SK-N-MC (cell line): ENCODE measurements around the gene ARID5B.
"Not testable (repeated sequence)": the region's sequence is repeated elsewhere in the genome, so short reads cannot be mapped to it uniquely, and the experiment has no call there.

Source experiments
- DNase-seq: peaks from one replicate; pipeline ENCODE4 v3.0.0-alpha.2; 2011; ENCODE audit warnings: low read depth, low spot score
- H3K27ac ChIP-seq: fragments of 200-600 bp; sonication (generic); 2 replicates; pipeline ENCODE4 v1.5.1; 2016; ENCODE audit warnings: mixed run types
- H3K36me3 ChIP-seq: fragments of 200-600 bp; sonication (generic); 2 replicates; pipeline ENCODE4 v1.6.1; 2017; ENCODE audit warnings: antibody characterized with exemption, low read length, mixed read lengths; ENCODE audit not compliant: insufficient read depth
- H3K4me3 ChIP-seq: fragments of 200-600 bp; sonication (generic); 2 replicates; pipeline ENCODE4 v1.5.1; 2016
- H3K9ac ChIP-seq: fragments of 200-600 bp; sonication (generic); 2 replicates; pipeline ENCODE4 v1.8.0; 2017; ENCODE audit warnings: mixed run types, mixed read lengths; ENCODE audit not compliant: insufficient read length
- H3K9me3 ChIP-seq: fragments of 200-600 bp; sonication (generic); 2 replicates; pipeline ENCODE4 v1.6.1; 2017; ENCODE audit warnings: low read depth, mild to moderate bottlenecking, antibody characterized with exemption, low read length, moderate library complexity, mixed read lengths
- EZH2 ChIP-seq: fragments of 200-600 bp; sonication (generic); IDR thresholded peaks from one replicate; pipeline ENCODE4 v1.6.1; 2017; ENCODE audit warnings: antibody characterized with exemption
- FOXP2 ChIP-seq: optimal IDR thresholded peaks from 2 replicates; pipeline ENCODE3; 2011; ENCODE audit warnings: mild to moderate bottlenecking, moderate library complexity; ENCODE audit not compliant: insufficient read depth; ENCODE audit errors: extremely low read length, control extremely low read depth
- POLR2AphosphoS5 ChIP-seq: IDR thresholded peaks from 2 replicates; pipeline ENCODE4 v1.6.1; 2012; ENCODE audit warnings: mild to moderate bottlenecking, low read depth, low read length, borderline replicate concordance

Gene ARID5B

DNA sequence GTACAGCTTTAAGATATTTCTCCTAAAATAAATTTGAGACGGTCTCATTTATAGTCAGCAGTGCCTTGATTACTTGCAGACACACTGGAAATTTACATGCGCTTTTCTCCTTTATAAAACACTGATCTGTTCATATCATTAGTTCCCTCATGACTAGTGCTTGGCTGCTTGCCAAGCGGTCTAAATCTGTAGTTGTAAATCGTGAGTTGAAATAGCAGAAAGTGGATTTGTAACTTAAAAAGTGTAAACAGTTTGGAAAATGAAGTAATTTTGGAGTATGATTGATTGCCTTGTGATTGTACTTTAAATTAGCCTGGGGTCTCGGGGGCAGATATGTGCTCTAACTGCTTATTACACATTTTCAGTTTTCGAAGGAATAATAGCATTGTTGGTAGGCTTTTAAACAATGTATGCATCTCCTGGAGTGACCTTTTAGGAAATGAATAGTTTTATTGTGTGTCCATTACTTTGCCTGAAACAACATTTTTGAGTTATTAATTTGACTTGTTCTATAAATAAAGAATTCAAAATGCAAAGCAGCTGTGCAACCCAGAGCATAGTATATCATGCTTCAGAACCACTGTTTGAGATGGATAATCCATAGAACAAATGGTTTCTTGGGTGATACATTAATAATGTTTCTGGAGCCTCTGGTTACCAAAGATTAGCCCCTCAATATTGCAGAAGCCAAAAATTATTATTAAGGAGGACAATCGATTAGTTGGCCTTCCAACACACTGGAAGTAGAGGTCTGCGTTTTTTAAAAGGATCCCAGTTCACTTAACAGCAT is 73.3 kb downstream of the ARID5B start:
- peak overlapping the region; percentile 96 for H3K27ac ChIP-seq
- DNase-seq: no peak

DNA sequence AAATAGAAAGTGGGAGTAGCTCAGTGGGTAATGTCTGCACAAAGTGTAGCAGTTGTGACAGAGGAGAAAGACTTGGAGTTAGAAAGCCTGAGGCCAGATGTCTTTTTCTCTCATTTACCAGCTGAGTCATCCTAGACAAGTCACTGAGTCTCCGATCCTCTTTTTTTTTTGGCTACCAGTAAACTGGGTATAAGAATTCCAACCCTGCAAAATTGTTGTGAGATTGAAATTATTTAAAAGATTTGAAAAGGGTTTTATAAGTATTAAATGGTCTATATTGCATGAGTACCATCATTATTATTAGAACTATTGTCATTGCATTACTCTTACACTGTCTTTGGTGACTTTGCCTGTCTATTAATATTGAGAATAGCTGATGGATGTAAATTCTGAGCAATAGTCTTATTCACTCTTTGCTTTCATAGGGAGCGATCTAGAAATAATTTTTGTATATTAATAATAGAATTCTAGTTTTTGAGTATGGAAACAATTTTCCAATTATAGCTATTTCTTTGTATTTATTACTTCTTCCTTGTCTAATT is 74.0 kb downstream of the ARID5B start:
- H3K36me3 ChIP-seq: no peaks in the 10 kb centered on the region
- no peak for DNase-seq
- H3K9me3 ChIP-seq: no peaks in the 10 kb centered on the region
- peak overlapping the region; percentile 33 for H3K9ac ChIP-seq
- TF ChIP-seq EZH2 (no peak), POLR2AphosphoS5 (no peak), FOXP2 (no peak)
- peak overlapping the region; percentile 96 for H3K27ac ChIP-seq
- peak overlapping the region; percentile 70 for H3K4me3 ChIP-seq

More for the DNA sequence above, 73.3 kb downstream of the ARID5B start:
- Histone ChIP-seq H3K36me3 (no peaks in the 10 kb centered on the region), H3K9ac (peak overlapping the region; percentile 53), H3K4me3 (peak overlapping the region; percentile 70), H3K9me3 (no peaks in the 10 kb centered on the region)
- no peak; the same call in 1 of the 2 replicates for TF ChIP-seq POLR2AphosphoS5
- TF ChIP-seq FOXP2: no peak
- no peak for TF ChIP-seq EZH2

DNA sequence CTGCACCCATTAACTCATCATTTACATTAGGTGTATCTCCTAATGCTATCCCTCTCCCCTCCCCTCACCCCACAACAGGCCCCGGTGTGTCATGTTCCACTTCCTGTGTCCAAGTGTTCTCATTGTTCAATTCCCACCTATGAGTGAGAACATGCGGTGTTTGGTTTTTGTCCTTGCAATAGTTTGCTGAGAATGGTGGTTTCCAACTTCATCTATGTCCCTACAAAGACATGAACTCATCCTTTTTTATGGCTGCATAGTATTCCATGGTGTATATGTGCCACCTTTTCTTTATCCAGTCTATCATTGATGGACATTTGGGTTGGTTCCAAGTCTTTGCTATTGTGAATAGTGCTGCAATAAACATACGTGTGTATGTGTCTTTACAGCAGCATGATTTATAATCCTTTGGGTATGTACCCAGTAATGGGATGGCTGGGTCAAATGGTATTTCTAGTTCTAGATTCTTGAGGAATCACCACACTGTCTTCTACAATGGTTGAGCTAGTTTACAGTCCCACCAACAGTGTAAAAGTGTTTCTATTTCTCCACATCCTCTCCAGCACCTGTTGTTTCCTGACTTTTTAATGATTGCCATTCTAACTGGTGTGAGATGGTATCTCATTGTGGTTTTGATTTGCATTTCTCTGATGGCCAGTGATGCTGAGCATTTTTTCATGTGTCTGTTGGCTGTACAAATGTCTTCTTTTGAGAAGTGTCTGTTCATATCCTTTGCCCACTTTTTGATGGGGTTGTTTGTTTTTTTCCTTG is 75.6 kb downstream of the ARID5B start:
- H3K9ac ChIP-seq, H3K36me3 ChIP-seq, H3K27ac ChIP-seq, H3K9me3 ChIP-seq, DNase-seq, H3K4me3 ChIP-seq: not testable (repeated sequence)

DNA sequence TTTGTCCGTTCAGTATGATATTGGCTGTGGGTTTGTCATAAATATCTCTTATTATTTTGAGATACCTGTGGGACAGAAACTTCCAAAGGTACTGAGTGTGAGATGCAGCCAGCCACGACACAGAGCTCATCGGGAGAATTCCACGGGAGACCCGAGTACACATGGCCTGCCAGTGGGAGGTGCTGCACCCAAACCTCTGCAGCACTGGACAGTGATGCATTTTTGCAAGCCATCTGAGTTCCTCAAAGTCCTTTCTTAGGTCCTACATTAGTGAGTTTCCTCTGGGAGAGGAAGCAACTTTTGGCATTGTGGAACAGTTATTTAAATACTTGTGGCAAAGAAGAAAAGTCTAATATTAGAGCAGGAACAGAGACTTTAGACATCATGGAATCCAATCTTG is 77.5 kb downstream of the ARID5B start:
- Histone ChIP-seq H3K9ac (no peak overlapping the region), H3K4me3 (no peak overlapping the region), H3K36me3 (no peaks in the 10 kb centered on the region), H3K27ac (no peak overlapping the region), H3K9me3 (no peaks in the 10 kb centered on the region)
- no peak for TF ChIP-seq POLR2AphosphoS5
- no peak for TF ChIP-seq FOXP2
- TF ChIP-seq EZH2: no peak
- DNase-seq: no peak

DNA sequence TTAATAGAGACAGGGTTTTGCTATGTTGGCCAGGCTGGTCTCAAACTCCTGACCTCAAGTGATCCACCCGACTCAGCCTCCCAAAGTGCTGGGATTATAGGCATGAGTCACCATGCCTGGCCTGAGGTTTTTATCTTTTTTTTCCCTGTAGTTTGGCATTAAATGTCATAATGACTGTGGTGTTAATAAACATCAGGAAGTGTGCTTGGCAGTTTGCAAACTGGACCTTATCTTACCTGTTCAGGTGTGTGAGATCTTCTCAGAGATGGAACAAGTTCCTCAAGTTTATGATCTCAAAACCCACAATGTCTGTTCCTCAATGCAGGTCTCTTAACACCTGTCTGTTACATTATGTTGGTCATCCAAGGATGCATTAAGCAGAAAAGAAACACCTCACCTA is 80.0 kb downstream of the ARID5B start:
- DNase-seq: no peak
- no peak overlapping the region for H3K9ac ChIP-seq
- no peak overlapping the region for H3K4me3 ChIP-seq
- H3K36me3 ChIP-seq: no peaks in the 10 kb centered on the region
- no peak overlapping the region for H3K27ac ChIP-seq
- TF ChIP-seq EZH2 (no peak), POLR2AphosphoS5 (no peak), FOXP2 (no peak)
- H3K9me3 ChIP-seq: no peaks in the 10 kb centered on the region

DNA sequence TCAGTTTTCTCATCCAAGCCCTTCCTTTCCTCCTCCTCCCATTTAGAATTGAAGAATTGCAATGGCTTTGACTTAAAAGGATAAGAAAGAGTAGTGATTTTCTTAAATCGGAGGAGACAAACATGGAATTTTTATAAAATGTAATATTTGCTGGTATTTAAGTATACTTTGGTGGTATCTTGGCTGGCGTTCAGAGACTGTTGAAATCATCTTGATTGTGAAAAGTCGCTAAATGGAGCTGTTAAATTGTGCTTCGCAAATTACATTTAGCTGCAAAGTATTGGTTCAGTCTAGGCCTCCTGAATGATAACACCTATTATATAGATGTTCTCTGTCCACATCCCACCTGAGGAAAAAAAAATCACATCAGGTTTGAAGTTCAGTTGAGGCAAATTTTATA is 81.8 kb downstream of the ARID5B start:
- H3K36me3 ChIP-seq: no peaks in the 10 kb centered on the region
- H3K9ac ChIP-seq: no peak overlapping the region
- no peak for DNase-seq
- 0 out of 2 replicates have a peak overlapping the region, but pooled peaks have one; percentile 13 for H3K27ac ChIP-seq
- TF ChIP-seq POLR2AphosphoS5 (no peak), EZH2 (no peak)
- no peaks in the 10 kb centered on the region for H3K9me3 ChIP-seq
- no peak overlapping the region for H3K4me3 ChIP-seq

DNA sequence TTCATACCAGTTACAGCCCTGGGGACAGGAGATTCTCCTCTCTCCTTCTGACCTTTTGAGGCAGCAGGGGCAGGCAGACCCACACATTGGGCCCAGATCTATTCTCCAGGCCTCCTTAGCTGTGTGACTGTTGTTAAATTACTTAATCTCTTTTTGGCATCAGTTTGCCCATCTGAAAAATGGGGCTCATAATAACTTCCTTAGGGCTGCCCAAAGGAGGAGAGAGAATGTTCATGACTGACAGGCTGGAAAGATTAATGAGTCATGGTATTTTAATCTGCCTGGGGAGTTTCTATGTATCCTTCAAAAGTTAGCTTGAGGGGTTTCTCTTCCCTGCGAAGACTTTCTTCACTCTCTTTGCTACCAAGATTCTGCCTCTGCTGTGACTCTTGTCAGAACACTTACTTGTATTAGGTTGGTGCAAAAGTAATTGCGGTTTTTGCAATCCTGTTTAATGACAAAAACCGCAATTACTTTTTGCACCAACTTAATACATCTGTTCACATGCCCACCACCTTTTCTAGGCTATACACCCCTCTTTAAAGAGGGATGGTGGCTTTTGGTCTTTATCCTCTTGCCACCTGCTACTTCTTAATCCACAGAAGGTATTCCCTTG is 83.4 kb downstream of the ARID5B start:
- no peak for DNase-seq
- no peak for TF ChIP-seq FOXP2
- TF ChIP-seq EZH2: no peak
- no peak for TF ChIP-seq POLR2AphosphoS5
- Histone ChIP-seq H3K27ac (no peak overlapping the region), H3K9me3 (no peaks in the 10 kb centered on the region), H3K9ac (no peak overlapping the region), H3K4me3 (no peak overlapping the region), H3K36me3 (no peaks in the 10 kb centered on the region)

GRCh38 chr10:61985715-61986114 is 84.2 kb downstream of the ARID5B start:
- no peak for TF ChIP-seq FOXP2
- no peak for TF ChIP-seq POLR2AphosphoS5
- no peak for TF ChIP-seq EZH2
- Histone ChIP-seq H3K4me3 (no peak overlapping the region), H3K9ac (no peak overlapping the region), H3K36me3 (no peaks in the 10 kb centered on the region), H3K9me3 (no peaks in the 10 kb centered on the region), H3K27ac (no peak overlapping the region)
- DNase-seq: no peak
